Vagina (tissue), 2 donors: ENCODE measurements around the gene LIF. TPM values are rescaled to one million over a fixed set of nuclear protein-coding genes. Genes with fewer than 3 reads are reported as not detected.

Experiments
- DNase-seq, 2 donors: peaks; one replicate each; pipeline ENCODE4 v3.0.0-alpha.2; 2017; ENCODE audit errors: extremely low spot score in 2 of 2
- H3K27ac ChIP-seq: fragments of 200-600 bp; sonication (generic); one replicate; pipeline ENCODE4 v1.5.1; 2019
- H3K27me3 ChIP-seq: fragments of 200-600 bp; sonication (generic); one replicate; pipeline ENCODE4 v1.5.1; 2019
- H3K36me3 ChIP-seq, 2 donors: fragments of 200-600 bp; sonication (generic); one replicate each; pipeline ENCODE4 v1.5.1; 2017 to 2019
- H3K4me1 ChIP-seq: fragments of 200-600 bp; sonication (generic); one replicate; pipeline ENCODE4 v1.5.1; 2019
- H3K4me3 ChIP-seq, 2 donors: fragments of 200-600 bp; sonication (generic); 1 replicate in 1 of 2; 2 replicates in 1 of 2; pipeline ENCODE4 v1.5.1; 2016 to 2019
- H3K9me3 ChIP-seq: fragments of 200-600 bp; sonication (generic); one replicate; pipeline ENCODE4 v1.5.1; 2019
- POLR2A ChIP-seq, 2 donors: fragments of 450-650 bp; IDR thresholded peaks; one replicate each; pipeline ENCODE4 v1.6.1; 2017; ENCODE audit warnings: antibody characterized with exemption in 2 of 2, mild to moderate bottlenecking in 2 of 2, moderate library complexity in 2 of 2
- POLR2AphosphoS5 ChIP-seq, 2 donors: sonication (generic); formaldehyde crosslinking; IDR thresholded peaks; one replicate each; pipeline ENCODE4 v1.9.0; 2017; ENCODE audit warnings: antibody characterized with exemption in 2 of 2, mild to moderate bottlenecking in 2 of 2, low read depth in 1 of 2; ENCODE audit not compliant: insufficient read depth in 1 of 2
- intact Hi-C: fragments of 100-400 bp; cut with DNase I; formaldehyde crosslinking; loops from one replicate; pipeline ENCODE4 v1.15.1; 2023
- total RNA-seq: library from RNA; depleted of rRNA; stranded (reverse); fragments of >200 nt; gene quantifications from one replicate; pipeline ENCODE4 v1.2.3, GENCODE V29; 2016
- TF ChIP-seq, protein P1 (sequence below), 3 experiments: fragments of 450-650 bp in 2 of 3; fragments of 200-600 bp in 1 of 3; sonication (generic) in 1 of 3; IDR thresholded peaks; one replicate each; pipeline ENCODE4 v1.5.1; 2017 to 2019; ENCODE audit warnings: antibody characterized with exemption in 3 of 3, mild to moderate bottlenecking in 2 of 3, moderate library complexity in 2 of 3

LIF gene
- total RNA-seq, 1 donor from 2014 or later: 0.49 TPM

DNA sequence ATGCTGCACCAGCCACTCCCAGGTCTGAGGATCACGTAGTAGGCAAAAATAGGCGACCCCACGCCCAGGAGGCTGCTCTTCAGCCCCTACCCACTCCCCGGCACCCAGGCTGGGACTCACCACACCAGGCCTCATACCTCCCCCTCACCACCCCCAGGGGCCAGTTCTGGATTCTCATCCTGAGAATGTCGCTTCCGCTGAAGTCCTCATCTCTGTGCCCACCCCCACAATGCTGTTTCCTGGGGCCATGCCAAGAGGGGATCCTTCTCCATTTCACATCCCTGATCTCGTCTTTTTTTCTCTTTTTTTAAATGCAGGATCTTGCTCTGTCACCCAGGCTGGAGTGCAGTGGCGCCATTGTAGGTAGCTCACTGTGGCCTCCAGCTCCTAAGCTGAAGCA, 21.8 kb upstream of the LIF start:
- Histone ChIP-seq H3K9me3 (no peaks in the 10 kb centered on the region), H3K36me3 (no peaks in the 10 kb centered on the region), H3K27ac (no peak overlapping the region), H3K4me3 (no peak overlapping the region), H3K4me1 (peaks cover 4% of the 10 kb centered on the region), H3K27me3 (no peaks in the 10 kb centered on the region)
- TF ChIP-seq, protein P1, sequence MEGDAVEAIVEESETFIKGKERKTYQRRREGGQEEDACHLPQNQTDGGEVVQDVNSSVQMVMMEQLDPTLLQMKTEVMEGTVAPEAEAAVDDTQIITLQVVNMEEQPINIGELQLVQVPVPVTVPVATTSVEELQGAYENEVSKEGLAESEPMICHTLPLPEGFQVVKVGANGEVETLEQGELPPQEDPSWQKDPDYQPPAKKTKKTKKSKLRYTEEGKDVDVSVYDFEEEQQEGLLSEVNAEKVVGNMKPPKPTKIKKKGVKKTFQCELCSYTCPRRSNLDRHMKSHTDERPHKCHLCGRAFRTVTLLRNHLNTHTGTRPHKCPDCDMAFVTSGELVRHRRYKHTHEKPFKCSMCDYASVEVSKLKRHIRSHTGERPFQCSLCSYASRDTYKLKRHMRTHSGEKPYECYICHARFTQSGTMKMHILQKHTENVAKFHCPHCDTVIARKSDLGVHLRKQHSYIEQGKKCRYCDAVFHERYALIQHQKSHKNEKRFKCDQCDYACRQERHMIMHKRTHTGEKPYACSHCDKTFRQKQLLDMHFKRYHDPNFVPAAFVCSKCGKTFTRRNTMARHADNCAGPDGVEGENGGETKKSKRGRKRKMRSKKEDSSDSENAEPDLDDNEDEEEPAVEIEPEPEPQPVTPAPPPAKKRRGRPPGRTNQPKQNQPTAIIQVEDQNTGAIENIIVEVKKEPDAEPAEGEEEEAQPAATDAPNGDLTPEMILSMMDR (IDR thresholded peaks at IDR 0.05): no peak
- TF ChIP-seq POLR2A (IDR thresholded peaks at IDR 0.05) (no peak), POLR2AphosphoS5 (IDR thresholded peaks at IDR 0.05; ENCODE audit: insufficient read depth in 1 of 2, low read depth in 1 of 2) (no peak)
- intact Hi-C loops: no loop called here
- no peak for DNase-seq

DNA sequence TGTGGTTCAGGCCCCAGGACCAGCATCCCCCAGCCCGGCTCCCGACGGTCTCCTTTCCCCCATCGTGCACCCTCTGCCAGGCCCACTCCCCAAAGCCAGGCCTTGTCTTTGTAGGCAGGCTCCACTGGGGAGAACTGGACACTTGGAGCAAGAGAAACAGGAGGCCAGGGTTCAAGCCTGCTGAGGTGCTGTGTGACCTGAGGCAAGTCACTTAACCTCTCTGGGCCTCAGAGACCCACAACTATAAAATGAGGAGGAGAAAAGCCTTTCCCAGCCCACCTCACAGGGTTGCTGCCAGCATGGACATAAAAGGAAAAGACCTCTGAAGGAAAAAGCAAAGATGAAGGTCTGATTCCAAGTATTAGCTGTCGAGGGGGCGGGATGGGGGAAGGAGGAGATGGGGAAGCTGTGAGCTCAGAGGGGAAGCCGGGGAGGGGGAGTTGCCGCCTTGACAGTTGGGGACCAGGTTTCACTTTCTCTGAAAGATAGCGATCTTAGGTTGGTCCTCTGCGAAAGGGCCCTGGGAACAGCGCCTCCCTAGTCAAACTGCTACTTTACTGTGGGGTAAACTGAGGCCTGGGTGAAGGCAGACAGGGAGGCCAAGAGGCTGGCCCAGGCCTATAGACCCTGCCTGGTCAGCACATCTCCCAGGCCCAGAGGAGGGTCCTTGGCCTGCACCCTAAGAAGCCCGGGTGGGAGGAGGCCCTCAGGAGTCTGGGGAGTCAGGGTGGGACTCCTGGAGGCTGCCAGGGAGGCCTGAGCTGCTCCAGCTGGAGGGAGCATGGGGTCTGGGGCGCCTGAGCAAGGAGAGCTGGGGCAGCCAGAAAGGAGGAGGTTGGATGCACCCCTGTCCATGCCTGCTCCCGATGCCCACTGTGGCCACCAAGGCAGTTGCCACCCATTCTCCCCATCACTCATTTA, 21.1 kb upstream of the LIF start:
- Histone ChIP-seq H3K4me1 (peaks cover 11% of the 10 kb centered on the region), H3K27ac (peak overlapping the region; percentile 47), H3K27me3 (no peaks in the 10 kb centered on the region), H3K9me3 (no peaks in the 10 kb centered on the region), H3K4me3 (no peak overlapping the region), H3K36me3 (no peaks in the 10 kb centered on the region)
- no peak for TF ChIP-seq POLR2AphosphoS5 (IDR thresholded peaks at IDR 0.05; ENCODE audit: insufficient read depth in 1 of 2, low read depth in 1 of 2)
- TF ChIP-seq, protein P1 (IDR thresholded peaks at IDR 0.05): no peak
- no peak for TF ChIP-seq POLR2A (IDR thresholded peaks at IDR 0.05)
- DNase-seq: no peak
- intact Hi-C loops: no loop called here

DNA sequence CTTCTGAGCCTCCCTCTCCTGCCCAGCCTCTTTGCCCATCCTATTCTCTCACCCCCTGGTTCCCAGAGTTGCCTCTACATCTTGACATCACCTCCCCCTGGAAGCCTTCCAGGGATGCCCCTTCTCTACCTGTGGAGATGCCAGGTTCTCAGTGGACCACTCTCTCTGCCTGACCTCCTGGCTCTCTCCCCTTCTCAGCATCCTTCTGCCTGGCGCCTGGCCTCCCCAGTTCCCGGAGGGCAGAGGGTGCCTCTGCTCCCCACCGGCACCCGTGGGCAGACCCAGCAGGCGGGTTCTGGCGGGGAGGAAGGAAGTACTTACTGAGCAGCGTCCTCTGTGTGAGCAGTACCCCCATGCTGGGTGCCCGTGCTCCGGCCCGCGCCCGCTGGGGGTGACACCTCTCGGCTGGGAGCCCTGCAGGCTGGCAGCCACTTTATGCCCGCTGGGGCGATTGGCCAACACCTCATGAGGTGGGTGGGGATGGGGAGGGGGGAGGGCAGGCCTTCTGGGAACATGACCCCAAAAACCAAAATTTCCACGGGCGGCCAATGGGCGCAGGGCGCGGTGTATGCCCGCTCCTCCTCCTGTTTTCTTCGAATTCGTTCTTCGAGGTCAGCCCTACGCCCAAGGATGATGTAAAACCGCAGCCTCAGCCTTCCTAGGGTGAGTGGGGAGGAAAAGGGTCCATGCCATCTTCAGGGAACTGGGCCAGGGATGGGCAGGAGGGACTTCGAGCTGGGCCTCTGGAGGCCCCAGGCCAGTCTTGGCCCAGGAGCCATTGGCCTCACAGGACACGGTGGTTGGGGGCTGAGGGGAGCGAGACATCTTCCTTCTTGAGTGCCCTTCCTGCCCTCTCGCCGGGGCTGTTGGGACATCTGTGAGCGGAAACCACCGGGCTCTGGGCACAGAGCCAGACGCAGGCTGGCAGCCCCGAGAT, 20.2 kb upstream of the LIF start, which contains the start of gene OSM:
Gene OSM (minus strand): TSS at position 407 of the 937 bp plus-strand sequence. CDS start 52 bp downstream, at position 355.
- intact Hi-C loops: no loop called here
- H3K27ac ChIP-seq: peak within 1 kb of the TSS; percentile 47

DNA sequence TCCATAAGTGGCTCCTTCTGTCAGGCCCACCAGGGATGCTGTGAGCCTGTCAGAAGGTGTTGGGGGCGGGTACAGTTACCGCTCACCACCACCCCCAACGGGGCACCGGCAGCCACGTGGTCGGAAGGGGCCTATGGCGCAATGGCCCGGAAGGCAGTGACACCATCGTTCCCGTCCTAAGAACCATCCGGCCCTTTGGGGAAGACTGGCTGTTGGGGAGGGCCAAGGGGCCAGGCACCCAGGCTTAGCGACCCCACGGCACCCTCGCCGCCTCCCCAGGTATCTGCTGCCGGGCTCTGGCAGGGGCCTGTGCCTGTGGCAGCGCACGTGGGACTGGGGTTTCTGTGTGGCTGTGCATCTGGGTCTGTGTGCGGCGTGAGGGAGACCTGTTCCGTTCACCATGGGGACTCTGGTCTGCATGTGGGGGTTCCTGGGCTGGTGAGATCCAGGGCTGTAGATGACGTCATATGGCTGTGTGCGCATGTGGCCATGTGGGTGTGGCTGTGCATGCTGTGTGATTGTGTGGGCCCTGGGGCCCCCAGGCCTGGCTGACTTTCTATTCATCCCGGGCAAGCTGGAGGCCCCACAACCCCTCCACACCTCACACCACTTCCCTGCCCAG, 19.4 kb upstream of the LIF start:
- Histone ChIP-seq H3K27ac (peak overlapping the region; percentile 47), H3K9me3 (no peaks in the 10 kb centered on the region), H3K4me3 (peak overlapping the region; percentile 21 to 28), H3K4me1 (peaks cover 23% of the 10 kb centered on the region), H3K27me3 (no peaks in the 10 kb centered on the region), H3K36me3 (no peaks in the 10 kb centered on the region)
- peak in 1 of 2 donors; percentile 60 for TF ChIP-seq POLR2AphosphoS5 (IDR thresholded peaks at IDR 0.05; ENCODE audit: insufficient read depth in 1 of 2, low read depth in 1 of 2)
- peak in 1 of 2 donors; percentile 29 for TF ChIP-seq POLR2A (IDR thresholded peaks at IDR 0.05)
- TF ChIP-seq, protein P1 (IDR thresholded peaks at IDR 0.05): no peak
- intact Hi-C loops: no loop called here
- no peak for DNase-seq

More for the DNA sequence above, 20.2 kb upstream of the LIF start, which contains the start of gene OSM:
- no peaks in the 10 kb centered on the region for H3K9me3 ChIP-seq
- DNase-seq: no peak
- no peaks in the 10 kb centered on the region for H3K27me3 ChIP-seq
- H3K4me3 ChIP-seq: peak within 1 kb of the TSS; percentile 21 to 28
- peaks cover 19% of the 10 kb centered on the region for H3K4me1 ChIP-seq
- TF ChIP-seq POLR2AphosphoS5 (IDR thresholded peaks at IDR 0.05; ENCODE audit: insufficient read depth in 1 of 2, low read depth in 1 of 2) (peak in 1 of 2 donors; percentile 53), POLR2A (IDR thresholded peaks at IDR 0.05) (no peak)
- TF ChIP-seq, protein P1 (IDR thresholded peaks at IDR 0.05): no peak
- H3K36me3 ChIP-seq: no peaks in the 10 kb centered on the region
